Measurements from ENCODE around the gene TFF3.

GRCh38 chr21:42311816-42312625 lies 3.2 kb downstream of the TFF3 start:
- TF ChIP-seq CTCF (conservative IDR thresholded peaks at IDR 0.05 in 1 of 2, IDR thresholded peaks at IDR 0.05 in 1 of 2; ENCODE audit: extremely low read depth in 1 of 2, insufficient read depth in 1 of 2, low read depth in 1 of 2, low read length in 2 of 2), result no peak
- TF ChIP-seq EZH2 (IDR thresholded peaks at IDR 0.05; ENCODE audit: borderline replicate concordance, low read length), result no peak

All from mammary epithelial cell (primary cell).